ENCODE results near the gene PCGF5.

GRCh38 chr10:91201213-91201996, 19.1 kb upstream of the PCGF5 start:
- TF ChIP-seq ZIC2 (tag by site-specific recombination; IDR thresholded peaks at IDR 0.05), result no peak
- TF ChIP-seq, protein P1, sequence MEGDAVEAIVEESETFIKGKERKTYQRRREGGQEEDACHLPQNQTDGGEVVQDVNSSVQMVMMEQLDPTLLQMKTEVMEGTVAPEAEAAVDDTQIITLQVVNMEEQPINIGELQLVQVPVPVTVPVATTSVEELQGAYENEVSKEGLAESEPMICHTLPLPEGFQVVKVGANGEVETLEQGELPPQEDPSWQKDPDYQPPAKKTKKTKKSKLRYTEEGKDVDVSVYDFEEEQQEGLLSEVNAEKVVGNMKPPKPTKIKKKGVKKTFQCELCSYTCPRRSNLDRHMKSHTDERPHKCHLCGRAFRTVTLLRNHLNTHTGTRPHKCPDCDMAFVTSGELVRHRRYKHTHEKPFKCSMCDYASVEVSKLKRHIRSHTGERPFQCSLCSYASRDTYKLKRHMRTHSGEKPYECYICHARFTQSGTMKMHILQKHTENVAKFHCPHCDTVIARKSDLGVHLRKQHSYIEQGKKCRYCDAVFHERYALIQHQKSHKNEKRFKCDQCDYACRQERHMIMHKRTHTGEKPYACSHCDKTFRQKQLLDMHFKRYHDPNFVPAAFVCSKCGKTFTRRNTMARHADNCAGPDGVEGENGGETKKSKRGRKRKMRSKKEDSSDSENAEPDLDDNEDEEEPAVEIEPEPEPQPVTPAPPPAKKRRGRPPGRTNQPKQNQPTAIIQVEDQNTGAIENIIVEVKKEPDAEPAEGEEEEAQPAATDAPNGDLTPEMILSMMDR (tag by site-specific recombination; IDR thresholded peaks at IDR 0.05), result no peak
- no peak for TF ChIP-seq ZNF274 (IDR thresholded peaks at IDR 0.05; ENCODE audit: low read length)
- no peak for TF ChIP-seq ZNF274 (tag by site-specific recombination; IDR thresholded peaks at IDR 0.05; ENCODE audit: borderline replicate concordance)
- no peak for TF ChIP-seq ZNF501 (tag by site-specific recombination; IDR thresholded peaks at IDR 0.05)
- TF ChIP-seq ZEB2 (tag by site-specific recombination; IDR thresholded peaks at IDR 0.05), result no peak
- TF ChIP-seq, protein P2, sequence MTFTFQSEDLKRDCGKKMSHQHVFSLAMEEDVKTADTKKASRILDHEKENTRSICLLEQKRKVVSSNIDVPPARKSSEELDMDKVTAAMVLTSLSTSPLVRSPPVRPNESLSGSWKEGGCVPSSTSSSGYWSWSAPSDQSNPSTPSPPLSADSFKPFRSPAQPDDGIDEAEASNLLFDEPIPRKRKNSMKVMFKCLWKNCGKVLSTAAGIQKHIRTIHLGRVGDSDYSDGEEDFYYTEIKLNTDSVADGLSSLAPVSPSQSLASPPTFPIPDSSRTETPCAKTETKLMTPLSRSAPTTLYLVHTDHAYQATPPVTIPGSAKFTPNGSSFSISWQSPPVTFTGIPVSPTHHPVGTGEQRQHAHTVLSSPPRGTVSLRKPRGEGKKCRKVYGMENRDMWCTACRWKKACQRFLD (tag by site-specific recombination; IDR thresholded peaks at IDR 0.05), result no peak
- TF ChIP-seq ZNF292 (tag by site-specific recombination; IDR thresholded peaks at IDR 0.05; ENCODE audit: borderline replicate concordance, low read depth), result no peak
- no peak for TF ChIP-seq INSM2 (tag by site-specific recombination; IDR thresholded peaks at IDR 0.05)
- no peak for TF ChIP-seq ZNF140 (tag by site-specific recombination; IDR thresholded peaks at IDR 0.05)
- TF ChIP-seq YY1 (tag by site-specific recombination; IDR thresholded peaks at IDR 0.05), result no peak

Measured in HEK293 (cell line).